H9 (cell line): Measurements from ENCODE around the gene STAB1. TPM values are rescaled to one million over a fixed set of nuclear protein-coding genes. Genes with fewer than 3 reads are reported as not detected.

Experiments used
- DNase-seq: peaks from one replicate; pipeline ENCODE4 v3.0.0-alpha.2; 2017
- H2AFZ ChIP-seq: one replicate; pipeline ENCODE4 v1.6.1; 2013; ENCODE audit warnings: mild to moderate bottlenecking, low read length, control low read depth, moderate library complexity
- H2AK5ac ChIP-seq: 2 replicates; pipeline ENCODE4 v1.6.1; 2013; ENCODE audit warnings: low read length, control low read depth, mixed read lengths; ENCODE audit not compliant: insufficient read length
- H2BK120ac ChIP-seq: one replicate; pipeline ENCODE4 v1.6.1; 2013; ENCODE audit warnings: low read depth, mild to moderate bottlenecking, low read length, control low read depth, inconsistent platforms; ENCODE audit not compliant: poor library complexity, severe bottlenecking
- H2BK12ac ChIP-seq: 2 replicates; pipeline ENCODE4 v1.6.1; 2013; ENCODE audit warnings: low read length, control low read depth, mixed read lengths, low read depth; ENCODE audit not compliant: insufficient read length
- H2BK15ac ChIP-seq: 2 replicates; pipeline ENCODE4 v1.6.1; 2013; ENCODE audit warnings: low read depth, low read length, control low read depth
- H2BK20ac ChIP-seq: one replicate; pipeline ENCODE4 v1.6.1; 2013; ENCODE audit warnings: low read depth, mild to moderate bottlenecking, low read length, control low read depth, inconsistent platforms; ENCODE audit not compliant: poor library complexity, severe bottlenecking
- H2BK5ac ChIP-seq: 2 replicates; pipeline ENCODE4 v1.6.1; 2013; ENCODE audit warnings: low read length, control low read depth, mixed read lengths; ENCODE audit not compliant: insufficient read length
- H3K14ac ChIP-seq: 2 replicates; pipeline ENCODE4 v1.6.1; 2013; ENCODE audit warnings: low read length, control low read depth; ENCODE audit not compliant: insufficient read depth
- H3K18ac ChIP-seq: 2 replicates; pipeline ENCODE4 v1.6.1; 2013; ENCODE audit warnings: low read depth, mild to moderate bottlenecking, mixed read lengths, low read length, control low read depth; ENCODE audit not compliant: insufficient read length
- H3K23ac ChIP-seq: 2 replicates; pipeline ENCODE4 v1.6.1; 2013; ENCODE audit warnings: low read length, control low read depth, mixed read lengths, low read depth; ENCODE audit not compliant: insufficient read length
- H3K23me2 ChIP-seq: 2 replicates; pipeline ENCODE4 v1.6.1; 2013; ENCODE audit warnings: low read depth, mild to moderate bottlenecking, mixed read lengths, low read length, control low read depth; ENCODE audit not compliant: insufficient read length, poor library complexity, severe bottlenecking
- H3K27ac ChIP-seq: 2 replicates; pipeline ENCODE4 v1.5.1; 2013; ENCODE audit warnings: low read length, control low read depth, mixed read lengths, low read depth; ENCODE audit not compliant: insufficient read length
- H3K27me3 ChIP-seq: 2 replicates; pipeline ENCODE4 v1.6.1; 2013; ENCODE audit warnings: low read length, control low read depth, inconsistent platforms; ENCODE audit not compliant: insufficient read depth
- H3K4ac ChIP-seq: 2 replicates; pipeline ENCODE4 v1.6.1; 2013; ENCODE audit warnings: low read depth, mild to moderate bottlenecking, control low read depth, inconsistent platforms, low read length, moderate library complexity
- H3K4me1 ChIP-seq: 2 replicates; pipeline ENCODE4 v1.6.1; 2013; ENCODE audit warnings: low read length, control low read depth, inconsistent platforms; ENCODE audit not compliant: insufficient read depth
- H3K4me2 ChIP-seq: 2 replicates; pipeline ENCODE4 v1.6.1; 2013; ENCODE audit warnings: low read length, control low read depth, mixed read lengths; ENCODE audit not compliant: insufficient read length, insufficient read depth
- H3K56ac ChIP-seq: 2 replicates; pipeline ENCODE4 v1.6.1; 2013; ENCODE audit warnings: low read depth, mild to moderate bottlenecking, mixed read lengths, low read length, control low read depth; ENCODE audit not compliant: insufficient read length
- H3K79me1 ChIP-seq: 2 replicates; pipeline ENCODE4 v1.6.1; 2013; ENCODE audit warnings: low read depth, mild to moderate bottlenecking, moderate library complexity, low read length, control low read depth, inconsistent platforms; ENCODE audit not compliant: insufficient read depth, poor library complexity, severe bottlenecking
- H3K79me2 ChIP-seq: 2 replicates; pipeline ENCODE4 v1.6.1; 2013; ENCODE audit warnings: low read length, control low read depth, inconsistent platforms; ENCODE audit not compliant: insufficient read depth
- H3K9ac ChIP-seq: 2 replicates; pipeline ENCODE4 v1.6.1; 2013; ENCODE audit warnings: low read length, control low read depth, mixed read lengths; ENCODE audit not compliant: insufficient read length; ENCODE audit errors: extremely low read depth
- H3K9me3 ChIP-seq: one replicate; pipeline ENCODE4 v1.6.1; 2013; ENCODE audit warnings: low read depth, low read length, inconsistent platforms; ENCODE audit not compliant: control insufficient read depth
- H3T11ph ChIP-seq: one replicate; pipeline ENCODE4 v1.6.1; 2013; ENCODE audit warnings: mild to moderate bottlenecking, low read length, control low read depth, inconsistent platforms
- H4K20me1 ChIP-seq: one replicate; pipeline ENCODE4 v1.6.1; 2013; ENCODE audit not compliant: control insufficient read depth, insufficient read length, insufficient read depth
- H4K5ac ChIP-seq: 2 replicates; pipeline ENCODE4 v1.6.1; 2013; ENCODE audit warnings: low read depth, mild to moderate bottlenecking, mixed read lengths, low read length, control low read depth; ENCODE audit not compliant: insufficient read length
- H4K8ac ChIP-seq: replicated peaks from 2 replicates; pipeline ENCODE4 v1.6.1; 2013; ENCODE audit warnings: low read length, control low read depth, mixed read lengths, low read depth; ENCODE audit not compliant: insufficient read length
- H4K91ac ChIP-seq: 2 replicates; pipeline ENCODE4 v1.6.1; 2013; ENCODE audit warnings: low read depth, mild to moderate bottlenecking, moderate library complexity, mixed read lengths, low read length, control low read depth; ENCODE audit not compliant: insufficient read length
- H3K27ac Mint-ChIP-seq, 3 experiments: 2 replicates in 2 of 3; 3 replicates in 1 of 3; pipeline ENCODE4 v1.8.0; 2020 to 2021; ENCODE audit warnings: mixed read lengths in 3 of 3, mild to moderate bottlenecking in 1 of 3, moderate library complexity in 1 of 3
- H3K27me3 Mint-ChIP-seq: 2 replicates; pipeline ENCODE4 v1.8.0; 2021; ENCODE audit warnings: low read depth, mild to moderate bottlenecking, moderate library complexity, mixed read lengths
- H3K36me3 Mint-ChIP-seq, 3 experiments: 2 replicates in 2 of 3; 3 replicates in 1 of 3; pipeline ENCODE4 v1.8.0; 2020 to 2021; ENCODE audit warnings: low read depth in 3 of 3, mixed read lengths in 3 of 3; ENCODE audit not compliant: insufficient read depth in 1 of 3
- H3K4me1 Mint-ChIP-seq, 2 experiments: 2 replicates each; pipeline ENCODE4 v1.8.0; 2020; ENCODE audit warnings: mixed read lengths in 2 of 2
- H3K4me3 Mint-ChIP-seq, 2 experiments: 2 replicates in 1 of 2; 3 replicates in 1 of 2; pipeline ENCODE4 v1.8.0; 2020 to 2021; ENCODE audit warnings: mild to moderate bottlenecking in 2 of 2, mixed read lengths in 2 of 2, moderate library complexity in 1 of 2
- H3K9me3 Mint-ChIP-seq, 2 experiments: 2 replicates in 1 of 2; 3 replicates in 1 of 2; pipeline ENCODE4 v1.8.0; 2020; ENCODE audit warnings: mild to moderate bottlenecking in 2 of 2, mixed read lengths in 2 of 2, moderate library complexity in 1 of 2
- CTCF ChIP-seq: fragments of 200-600 bp; sonication (generic); conservative IDR thresholded peaks from 3 replicates; pipeline ENCODE4 v1.8.0; 2021; ENCODE audit warnings: antibody characterized with exemption, mild to moderate bottlenecking
- total RNA-seq: library from RNA; stranded (reverse); gene quantifications from 2 replicates; pipeline ENCODE4 v1.2.1, GENCODE V29; 2021

The STAB1 gene
- total RNA-seq, 1 experiment from 2014 or later = 1.5 TPM

DNA sequence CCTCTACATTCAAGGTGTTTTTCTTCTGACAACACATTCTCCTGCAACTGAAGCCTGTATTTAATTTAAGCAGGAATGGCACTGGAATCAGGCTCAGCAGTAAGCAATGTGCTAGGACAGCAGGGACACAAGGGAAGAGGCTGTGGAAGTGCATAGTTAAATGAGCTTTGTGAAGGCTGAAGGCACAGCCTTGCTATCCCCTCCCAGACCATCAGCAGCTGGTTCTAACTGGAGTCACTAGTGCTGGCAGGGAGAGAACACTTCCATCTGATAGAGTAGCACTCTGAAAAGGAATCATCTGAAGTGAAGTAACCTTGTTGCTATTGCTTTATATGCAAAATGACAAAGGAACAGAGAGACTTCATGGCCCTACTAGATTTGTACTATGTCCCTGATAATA lies 56.0 kb downstream of the STAB1 start:
- Histone ChIP-seq H2BK120ac (no peak overlapping the region), H3K27me3 (no peaks in the 10 kb centered on the region), H2BK5ac (no peak overlapping the region), H4K5ac (no peak overlapping the region), H3K4me1 (no peaks in the 10 kb centered on the region), H2BK12ac (no peak overlapping the region), H3K27ac (no peak overlapping the region), H3K23ac (no peak overlapping the region), H3K4ac (no peak overlapping the region), H3K79me2 (no peaks in the 10 kb centered on the region), H3K4me2 (no peak overlapping the region), H3K23me2 (no peaks in the 10 kb centered on the region), H3K79me1 (no peaks in the 10 kb centered on the region), H2AFZ (no peak overlapping the region), H2AK5ac (no peak overlapping the region), H3K9me3 (no peaks in the 10 kb centered on the region), H3K9ac (no peak overlapping the region), H3K18ac (no peak overlapping the region), H3T11ph (no peak overlapping the region), H4K20me1 (no peaks in the 10 kb centered on the region), H2BK15ac (no peak overlapping the region), H3K14ac (no peak overlapping the region), H3K56ac (no peak overlapping the region), H4K91ac (no peak overlapping the region), H2BK20ac (no peak overlapping the region), H4K8ac (no peak overlapping the region)
- no peak overlapping the region for H3K4me3 Mint-ChIP-seq
- H3K27ac Mint-ChIP-seq = no peak overlapping the region
- no peak for TF ChIP-seq CTCF
- no peak for DNase-seq
- no peaks in the 10 kb centered on the region for H3K27me3 Mint-ChIP-seq
- peaks cover 9 to 55% (median 24%) of the 10 kb centered on the region in 3 experiments; a peak in 6 of 7 replicates for H3K36me3 Mint-ChIP-seq
- peaks cover 0 to under 1% of the 10 kb centered on the region in 2 experiments; a peak in 1 of 4 replicates for H3K4me1 Mint-ChIP-seq
- H3K9me3 Mint-ChIP-seq = no peaks in the 10 kb centered on the region
